Keratinocyte (primary cell): ENCODE measurements around the gene PCP4L1. TPM values are rescaled to one million over a fixed set of nuclear protein-coding genes. Genes with fewer than 3 reads are reported as not detected.

Experiments used
- DNase-seq: peaks from one replicate; pipeline ENCODE4 v3.0.0-alpha.2; 2011; ENCODE audit warnings: low read depth, missing footprints, low spot score
- FAIRE-seq: peaks from 2 replicates; lab custom pipeline; 2011; peaks lifted over from hg19 to GRCh38; lab: Jason Lieb, UNC
- H2AFZ ChIP-seq: 2 replicates; pipeline ENCODE4 v1.6.0; 2012; ENCODE audit warnings: low read length, control low read depth, inconsistent platforms; ENCODE audit not compliant: control insufficient read depth
- H3K27ac ChIP-seq: 2 replicates; pipeline ENCODE4 v1.5.1; 2011; ENCODE audit warnings: low read length; ENCODE audit not compliant: control insufficient read depth, insufficient read depth
- H3K27me3 ChIP-seq: 3 replicates; pipeline ENCODE4 v1.6.0; 2011; ENCODE audit warnings: low read length; ENCODE audit not compliant: control insufficient read depth, insufficient read depth; ENCODE audit errors: extremely low read depth
- H3K36me3 ChIP-seq, 2 experiments: 2 replicates in 1 of 2; 3 replicates in 1 of 2; pipeline ENCODE4 v1.5.1; 2011; ENCODE audit warnings: low read length in 2 of 2, mild to moderate bottlenecking in 1 of 2; ENCODE audit not compliant: control insufficient read depth in 2 of 2, insufficient read depth in 2 of 2; ENCODE audit errors: extremely low read depth in 1 of 2
- H3K4me1 ChIP-seq: 3 replicates; pipeline ENCODE4 v1.5.1; 2011; ENCODE audit warnings: low read length; ENCODE audit not compliant: control insufficient read depth, insufficient read depth; ENCODE audit errors: extremely low read depth
- H3K4me2 ChIP-seq: 3 replicates; pipeline ENCODE4 v1.6.0; 2011; ENCODE audit warnings: low read depth, low read length; ENCODE audit not compliant: control insufficient read depth, insufficient read depth; ENCODE audit errors: extremely low read depth
- H3K4me3 ChIP-seq, 3 experiments: fragments of 200-600 bp in 1 of 3; sonication (generic) in 1 of 3; 2 replicates in 2 of 3; 3 replicates in 1 of 3; pipeline ENCODE4 v1.5.1; 2011 to 2016; ENCODE audit warnings: low read length in 3 of 3, mild to moderate bottlenecking in 3 of 3, control low read depth in 2 of 3, inconsistent platforms in 1 of 3, low read depth in 1 of 3, mixed read lengths in 1 of 3, mixed run types in 1 of 3, moderate library complexity in 1 of 3; ENCODE audit not compliant: control insufficient read depth in 2 of 3, insufficient read depth in 2 of 3; ENCODE audit errors: extremely low read depth in 1 of 3
- H3K79me2 ChIP-seq: 2 replicates; pipeline ENCODE4 v1.6.0; 2012; ENCODE audit warnings: low read length; ENCODE audit not compliant: control insufficient read depth, insufficient read depth
- H3K9ac ChIP-seq: 3 replicates; pipeline ENCODE4 v1.6.0; 2011; ENCODE audit warnings: low read length; ENCODE audit not compliant: control insufficient read depth, insufficient read depth; ENCODE audit errors: extremely low read depth
- H3K9me1 ChIP-seq: 3 replicates; pipeline ENCODE4 v1.6.0; 2011; ENCODE audit warnings: low read length; ENCODE audit not compliant: control insufficient read depth, insufficient read depth; ENCODE audit errors: extremely low read depth
- H3K9me3 ChIP-seq: 2 replicates; pipeline ENCODE4 v1.5.1; 2012; ENCODE audit warnings: low read depth, low read length; ENCODE audit not compliant: control insufficient read depth
- H4K20me1 ChIP-seq: 3 replicates; pipeline ENCODE4 v1.6.0; 2011; ENCODE audit warnings: low read length; ENCODE audit not compliant: control insufficient read depth, insufficient read depth; ENCODE audit errors: extremely low read depth
- CTCF ChIP-seq, 3 experiments: IDR thresholded peaks in 1 of 3; conservative IDR thresholded peaks in 1 of 3; optimal IDR thresholded peaks in 1 of 3; 2 replicates in 2 of 3; 3 replicates in 1 of 3; pipeline versions ENCODE3 to v1.5.1; 2011; ENCODE audit warnings: low read length in 3 of 3, mild to moderate bottlenecking in 3 of 3, moderate library complexity in 2 of 3, control low read depth in 1 of 3, inconsistent platforms in 1 of 3; ENCODE audit not compliant: insufficient read depth in 2 of 3; ENCODE audit errors: extremely low read depth in 1 of 3
- EZH2 ChIP-seq: IDR thresholded peaks from one replicate; pipeline ENCODE4 v1.6.1; 2012; ENCODE audit warnings: inconsistent platforms, mild to moderate bottlenecking, low read length, moderate library complexity
- dilution Hi-C: fragments of 300-500 bp; cut with MboI; formaldehyde crosslinking; loops from one replicate; pipeline ENCODE4 v1.7.0; 2020; ENCODE audit warnings: low sequenced_read_pairs; ENCODE audit not compliant: extremely low pct_ligation_motif_present
- polyA plus RNA-seq, 5 experiments: library from polyadenylated mRNA; depleted of rRNA in 3 of 5; stranded (reverse) in 3 of 5; stranded (forward) in 1 of 5; unstranded in 1 of 5; fragments of >200 nt; gene quantifications; 1 replicate in 1 of 5; 2 replicates in 3 of 5; 3 replicates in 1 of 5; pipeline versions ENCODE4 v1.2.1 to v1.2.3, GENCODE V29; 2011 to 2012; ENCODE audit warnings: missing spikeins in 2 of 5, low read depth in 1 of 5, low replicate concordance in 1 of 5

PCP4L1 gene
- polyA plus RNA-seq, 1 donor (not counting 4 experiments of a cell fraction or from before 2014, with no cell fraction given) = 0.04 TPM

- Histone ChIP-seq H2AFZ (peak overlapping the region; percentile 38), H4K20me1 (no peaks in the 10 kb centered on the region), H3K9me3 (no peaks in the 10 kb centered on the region), H3K9me1 (no peaks in the 10 kb centered on the region), H3K4me2 (no peak overlapping the region), H3K27me3 (no peaks in the 10 kb centered on the region), H3K79me2 (peaks cover 13% of the 10 kb centered on the region), H3K4me1 (peaks cover 19% of the 10 kb centered on the region), H3K4me3 (no peak overlapping the region), H3K9ac (no peak overlapping the region), H3K27ac (no peak overlapping the region), H3K36me3 (peaks cover 9 to 16% of the 10 kb centered on the region in 2 experiments)
- TF ChIP-seq CTCF (optimal IDR thresholded peaks at IDR 0.05 in 1 of 3, IDR thresholded peaks at IDR 0.05 in 1 of 3, conservative IDR thresholded peaks at IDR 0.05 in 1 of 3; ENCODE audit: extremely low read depth in 1 of 3, insufficient read depth in 2 of 3, low read length in 3 of 3) (no peak), EZH2 (no peak)
- FAIRE-seq (no peak), DNase-seq (no peak)
- dilution Hi-C loops = no loop called here
Measured at GRCh38 chr1:161225178-161225533, 33.4 kb upstream of the PCP4L1 start.

- Histone ChIP-seq H3K9me1 (no peaks in the 10 kb centered on the region), H3K79me2 (peaks cover 13% of the 10 kb centered on the region), H3K9me3 (no peaks in the 10 kb centered on the region), H3K4me1 (peaks cover 19% of the 10 kb centered on the region), H3K27me3 (no peaks in the 10 kb centered on the region), H3K4me3 (peak within 1 kb of the TSS; percentile 88 to 97 (median 90)), H3K9ac (peak within 1 kb of the TSS; percentile 84), H3K4me2 (peak within 1 kb of the TSS; percentile 97), H4K20me1 (no peaks in the 10 kb centered on the region), H3K36me3 (peaks cover 12 to 17% of the 10 kb centered on the region in 2 experiments), H2AFZ (peak within 1 kb of the TSS; percentile 95), H3K27ac (peak within 1 kb of the TSS; percentile 61)
- no peak for TF ChIP-seq EZH2
- peak; percentile 61 to 71 (median 63) for TF ChIP-seq CTCF (optimal IDR thresholded peaks at IDR 0.05 in 1 of 3, IDR thresholded peaks at IDR 0.05 in 1 of 3, conservative IDR thresholded peaks at IDR 0.05 in 1 of 3; ENCODE audit: extremely low read depth in 1 of 3, insufficient read depth in 2 of 3, low read length in 3 of 3)
- dilution Hi-C loops = no loop called here
- FAIRE-seq (peak; percentile 94), DNase-seq (peak; percentile 99)
Measured at GRCh38 chr1:161225534-161226319, 32.8 kb upstream of the PCP4L1 start, which contains the start of gene TOMM40L. Gene TOMM40L (plus strand): TSS chr1:161226060. CDS start chr1:161226490, 430 bp downstream.
